ENCODE data around the gene LAMP2. TPM values are rescaled to one million over a fixed set of nuclear protein-coding genes. Genes with fewer than 3 reads are reported as not detected.

The LAMP2 gene
- total and polyA plus RNA-seq, 9 of the 15 experiments (the other 6 are each of a cell fraction or from before 2014, with no cell fraction given) = 22.3 to 77.7 (median 48.6) TPM

GRCh38 chrX:120402369-120402768 is 66.7 kb downstream of the LAMP2 start:
- no peaks in the 10 kb centered on the region for H3K36me3 ChIP-seq (ENCODE audit: control insufficient read depth, insufficient read depth, low read length)
- WGBS (ENCODE audit: insufficient coverage, low coverage, missing lambda C conversion rate) = 0% methylated on average over 2 of the region's 2 CpGs
- POLR2A ChIA-PET = no interaction called here
- H3K4me1 ChIP-seq (replicated peaks in 1 of 2; ENCODE audit: control insufficient read depth in 2 of 2, insufficient read depth in 2 of 2, low read length in 2 of 2) = no peaks in the 10 kb centered on the region
- in situ Hi-C loops (cut with MboI) (no loop called here), intact Hi-C loops (cut with micrococcal nuclease) (no loop called here)
- H3K4me2 ChIP-seq (ENCODE audit: insufficient read depth, low read length) = no peak overlapping the region
- FAIRE-seq (no peak), ATAC-seq (no peak), DNase-seq (ENCODE audit: extremely low read depth in 1 of 4, low spot score in 3 of 4) (no peak)
- no peaks in the 10 kb centered on the region for H3K79me2 ChIP-seq (ENCODE audit: control insufficient read depth, insufficient read depth, low read length)
- 0 out of 2 replicates have a peak, but pooled peaks cover 2% of the 10 kb centered on the region for H3K9me3 ChIP-seq (replicated peaks; ENCODE audit: control insufficient read depth, insufficient read depth, low read depth, low read length)
- no peak overlapping the region for H3K4me3 ChIP-seq
- H3K9ac ChIP-seq (ENCODE audit: insufficient read depth in 1 of 2, low read depth in 2 of 2, low read length in 2 of 2) = no peak overlapping the region
- BruUV-seq (replicated peaks) = no TSS peak
- no peaks in the 10 kb centered on the region for H3K9me1 ChIP-seq (ENCODE audit: control insufficient read depth, insufficient read depth, low read length)
- H3K27ac ChIP-seq (ENCODE audit: extremely low read depth, low read depth, low read length) = no peak overlapping the region
- H4K20me1 ChIP-seq (replicated peaks; ENCODE audit: control insufficient read depth, insufficient read depth, low read length) = no peaks in the 10 kb centered on the region
- TF ChIP-seq NRF1 (conservative IDR thresholded peaks at IDR 0.05 in 1 of 2, IDR thresholded peaks at IDR 0.05 in 1 of 2) (peak in 1 of 2 experiments; percentile 33; a peak in 2 of 4 replicates), KDM2B (CRISPR knock-in tag; IDR thresholded peaks at IDR 0.05) (no peak), MYBL2 (IDR thresholded peaks at IDR 0.05; ENCODE audit: low read depth) (no peak), MYBL2 (CRISPR knock-in tag; IDR thresholded peaks at IDR 0.05; ENCODE audit: borderline replicate concordance) (no peak)
- H2AFZ ChIP-seq (ENCODE audit: low read depth, low read length) = no peak overlapping the region
- CTCF ChIA-PET (ENCODE audit: low intra/inter-chr PET ratio) = no interaction called here
- no peaks in the 10 kb centered on the region; a peak in 1 of 5 replicates for H3K27me3 ChIP-seq (ENCODE audit: control insufficient read depth in 2 of 2, insufficient read depth in 2 of 2, low read length in 2 of 2)

- no peak overlapping the region for H3K27ac ChIP-seq (ENCODE audit: extremely low read depth, low read depth, low read length)
- POLR2A ChIA-PET = no interaction called here
Observed at GRCh38 chrX:120401301-120401700, 67.8 kb downstream of the LAMP2 start.

More at GRCh38 chrX:120401301-120401700, 67.8 kb downstream of the LAMP2 start:
- Histone ChIP-seq H3K4me3 (no peak overlapping the region), H3K4me1 (replicated peaks in 1 of 2; ENCODE audit: control insufficient read depth in 2 of 2, insufficient read depth in 2 of 2, low read length in 2 of 2) (no peaks in the 10 kb centered on the region), H2AFZ (ENCODE audit: low read depth, low read length) (no peak overlapping the region), H3K36me3 (ENCODE audit: control insufficient read depth, insufficient read depth, low read length) (no peaks in the 10 kb centered on the region), H3K79me2 (ENCODE audit: control insufficient read depth, insufficient read depth, low read length) (no peaks in the 10 kb centered on the region), H3K9me3 (replicated peaks; ENCODE audit: control insufficient read depth, insufficient read depth, low read depth, low read length) (0 out of 2 replicates have a peak, but pooled peaks cover 2% of the 10 kb centered on the region), H4K20me1 (replicated peaks; ENCODE audit: control insufficient read depth, insufficient read depth, low read length) (no peaks in the 10 kb centered on the region), H3K4me2 (ENCODE audit: insufficient read depth, low read length) (no peak overlapping the region), H3K27me3 (ENCODE audit: control insufficient read depth in 2 of 2, insufficient read depth in 2 of 2, low read length in 2 of 2) (no peaks in the 10 kb centered on the region; a peak in 1 of 5 replicates), H3K9ac (ENCODE audit: insufficient read depth in 1 of 2, low read depth in 2 of 2, low read length in 2 of 2) (no peak overlapping the region), H3K9me1 (ENCODE audit: control insufficient read depth, insufficient read depth, low read length) (no peaks in the 10 kb centered on the region)
- no TSS peak for BruUV-seq (replicated peaks)
- CTCF ChIA-PET (ENCODE audit: low intra/inter-chr PET ratio) = no interaction called here
- ATAC-seq = no peak
- intact Hi-C loops (cut with micrococcal nuclease) (no loop called here), in situ Hi-C loops (cut with MboI) (no loop called here)
- TF ChIP-seq ATF3 (IDR thresholded peaks at IDR 0.05) = no peak
- TF ChIP-seq ATF3 (CRISPR knock-in tag; conservative IDR thresholded peaks at IDR 0.05) = no peak
- TF ChIP-seq EHMT2 (IDR thresholded peaks at IDR 0.05) = peak; percentile 36; the same call in 1 of the 2 replicates
- peak; percentile 80 for TF ChIP-seq REST (IDR thresholded peaks at IDR 0.05; ENCODE audit: borderline replicate concordance)
- TF ChIP-seq REST (CRISPR knock-in tag; IDR thresholded peaks at IDR 0.05; ENCODE audit: low read depth) = no peak
- no peak for DNase-seq (ENCODE audit: extremely low read depth in 1 of 4, low spot score in 3 of 4)
- FAIRE-seq = no peak

All from K562 (cell line).